ENCODE measurements around the gene NRDE2. TPM values are rescaled to one million over a fixed set of nuclear protein-coding genes. Genes with fewer than 3 reads are reported as not detected.

Gene NRDE2
- polyA plus RNA-seq, 1 donor from 2014 or later: 9.5 TPM

DNA sequence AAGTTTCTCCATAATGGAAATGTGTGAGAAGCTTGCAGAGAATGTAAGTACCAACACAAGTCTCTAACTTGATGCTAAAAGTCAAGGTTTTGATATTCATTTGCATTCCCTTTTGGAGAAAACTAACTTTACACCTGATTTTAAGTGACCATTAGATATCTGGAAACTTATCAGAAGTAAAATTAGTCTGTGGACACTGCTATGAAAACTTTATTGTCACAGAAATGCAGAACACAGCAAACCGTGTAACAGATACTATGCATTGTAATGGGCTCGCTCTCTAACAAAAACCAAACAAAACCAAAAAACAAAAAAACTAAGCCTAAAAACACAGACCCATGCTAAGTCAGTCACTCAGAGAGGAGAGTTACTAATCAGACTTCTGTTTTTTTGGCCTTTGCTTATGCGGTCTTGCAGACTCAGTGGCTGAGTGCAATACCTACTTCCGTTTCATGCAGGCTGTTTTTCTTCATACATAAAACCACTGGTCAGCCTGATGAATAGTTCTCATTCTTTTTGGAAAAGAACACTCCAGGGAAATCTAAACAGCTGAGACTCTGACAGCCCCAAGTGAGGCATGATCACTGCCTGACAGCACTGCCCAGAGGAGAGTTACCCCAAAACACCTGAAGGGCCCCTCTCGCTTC lies 35.7 kb downstream of the NRDE2 start:
- Histone ChIP-seq H3K9me3 (ENCODE audit: low read length) (no peaks in the 10 kb centered on the region), H3K79me2 (replicated peaks; ENCODE audit: insufficient read depth, low read length) (no peaks in the 10 kb centered on the region), H3K4me2 (ENCODE audit: low read length) (no peak overlapping the region), H3K9ac (ENCODE audit: low read length) (no peak overlapping the region), H3K4me3 (ENCODE audit: low read length) (no peak overlapping the region), H3K9me2 (ENCODE audit: insufficient read depth, low read length) (no peaks in the 10 kb centered on the region), H4K20me1 (ENCODE audit: insufficient read depth) (no peaks in the 10 kb centered on the region), H3F3A (ENCODE audit: insufficient read depth, low read length, poor library complexity, severe bottlenecking) (no peaks in the 10 kb centered on the region), H2AFZ (ENCODE audit: low read depth, low read length) (no peak overlapping the region), H3K27me3 (ENCODE audit: insufficient read depth, low read depth, low read length) (no peaks in the 10 kb centered on the region), H3K27ac (ENCODE audit: low read length) (no peak overlapping the region), H3K36me3 (ENCODE audit: insufficient read depth, low read length) (peaks cover 7% of the 10 kb centered on the region)
- TF ChIP-seq SMC3 (conservative IDR thresholded peaks at IDR 0.05; ENCODE audit: poor library complexity): no peak
- TF ChIP-seq, protein P1, sequence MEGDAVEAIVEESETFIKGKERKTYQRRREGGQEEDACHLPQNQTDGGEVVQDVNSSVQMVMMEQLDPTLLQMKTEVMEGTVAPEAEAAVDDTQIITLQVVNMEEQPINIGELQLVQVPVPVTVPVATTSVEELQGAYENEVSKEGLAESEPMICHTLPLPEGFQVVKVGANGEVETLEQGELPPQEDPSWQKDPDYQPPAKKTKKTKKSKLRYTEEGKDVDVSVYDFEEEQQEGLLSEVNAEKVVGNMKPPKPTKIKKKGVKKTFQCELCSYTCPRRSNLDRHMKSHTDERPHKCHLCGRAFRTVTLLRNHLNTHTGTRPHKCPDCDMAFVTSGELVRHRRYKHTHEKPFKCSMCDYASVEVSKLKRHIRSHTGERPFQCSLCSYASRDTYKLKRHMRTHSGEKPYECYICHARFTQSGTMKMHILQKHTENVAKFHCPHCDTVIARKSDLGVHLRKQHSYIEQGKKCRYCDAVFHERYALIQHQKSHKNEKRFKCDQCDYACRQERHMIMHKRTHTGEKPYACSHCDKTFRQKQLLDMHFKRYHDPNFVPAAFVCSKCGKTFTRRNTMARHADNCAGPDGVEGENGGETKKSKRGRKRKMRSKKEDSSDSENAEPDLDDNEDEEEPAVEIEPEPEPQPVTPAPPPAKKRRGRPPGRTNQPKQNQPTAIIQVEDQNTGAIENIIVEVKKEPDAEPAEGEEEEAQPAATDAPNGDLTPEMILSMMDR (IDR thresholded peaks at IDR 0.05; ENCODE audit: poor library complexity, severe bottlenecking): no peak
- TF ChIP-seq, protein P2, sequence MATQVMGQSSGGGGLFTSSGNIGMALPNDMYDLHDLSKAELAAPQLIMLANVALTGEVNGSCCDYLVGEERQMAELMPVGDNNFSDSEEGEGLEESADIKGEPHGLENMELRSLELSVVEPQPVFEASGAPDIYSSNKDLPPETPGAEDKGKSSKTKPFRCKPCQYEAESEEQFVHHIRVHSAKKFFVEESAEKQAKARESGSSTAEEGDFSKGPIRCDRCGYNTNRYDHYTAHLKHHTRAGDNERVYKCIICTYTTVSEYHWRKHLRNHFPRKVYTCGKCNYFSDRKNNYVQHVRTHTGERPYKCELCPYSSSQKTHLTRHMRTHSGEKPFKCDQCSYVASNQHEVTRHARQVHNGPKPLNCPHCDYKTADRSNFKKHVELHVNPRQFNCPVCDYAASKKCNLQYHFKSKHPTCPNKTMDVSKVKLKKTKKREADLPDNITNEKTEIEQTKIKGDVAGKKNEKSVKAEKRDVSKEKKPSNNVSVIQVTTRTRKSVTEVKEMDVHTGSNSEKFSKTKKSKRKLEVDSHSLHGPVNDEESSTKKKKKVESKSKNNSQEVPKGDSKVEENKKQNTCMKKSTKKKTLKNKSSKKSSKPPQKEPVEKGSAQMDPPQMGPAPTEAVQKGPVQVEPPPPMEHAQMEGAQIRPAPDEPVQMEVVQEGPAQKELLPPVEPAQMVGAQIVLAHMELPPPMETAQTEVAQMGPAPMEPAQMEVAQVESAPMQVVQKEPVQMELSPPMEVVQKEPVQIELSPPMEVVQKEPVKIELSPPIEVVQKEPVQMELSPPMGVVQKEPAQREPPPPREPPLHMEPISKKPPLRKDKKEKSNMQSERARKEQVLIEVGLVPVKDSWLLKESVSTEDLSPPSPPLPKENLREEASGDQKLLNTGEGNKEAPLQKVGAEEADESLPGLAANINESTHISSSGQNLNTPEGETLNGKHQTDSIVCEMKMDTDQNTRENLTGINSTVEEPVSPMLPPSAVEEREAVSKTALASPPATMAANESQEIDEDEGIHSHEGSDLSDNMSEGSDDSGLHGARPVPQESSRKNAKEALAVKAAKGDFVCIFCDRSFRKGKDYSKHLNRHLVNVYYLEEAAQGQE (IDR thresholded peaks at IDR 0.05; ENCODE audit: borderline replicate concordance): no peak
- no peak for TF ChIP-seq TAF1 (IDR thresholded peaks at IDR 0.05; ENCODE audit: low read depth)
- TF ChIP-seq MXI1 (conservative IDR thresholded peaks at IDR 0.05; ENCODE audit: poor library complexity, severe bottlenecking): no peak

DNA sequence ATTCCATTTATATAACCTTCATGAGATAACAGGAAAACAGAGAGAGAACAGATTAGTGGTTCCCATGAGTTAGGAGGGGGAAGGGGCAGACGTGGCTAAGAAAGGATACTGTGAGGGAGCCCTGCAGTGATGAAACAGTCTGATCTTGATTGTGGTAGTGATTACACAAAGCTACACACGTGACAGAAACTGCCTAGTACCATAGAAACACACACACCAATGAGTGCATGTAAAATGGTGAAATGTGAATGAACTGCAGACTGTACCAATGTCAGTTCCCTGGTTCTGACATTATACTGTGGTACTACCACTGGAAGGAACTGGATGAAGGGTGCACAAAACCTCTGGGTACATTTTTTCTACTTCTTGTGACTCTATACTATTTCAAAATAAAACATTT lies 36.9 kb downstream of the NRDE2 start:
- H3K9me3 ChIP-seq (ENCODE audit: low read length): no peaks in the 10 kb centered on the region
- no peaks in the 10 kb centered on the region for H3K9me2 ChIP-seq (ENCODE audit: insufficient read depth, low read length)
- no peaks in the 10 kb centered on the region for H3K27me3 ChIP-seq (ENCODE audit: insufficient read depth, low read depth, low read length)
- no peak overlapping the region for H2AFZ ChIP-seq (ENCODE audit: low read depth, low read length)
- H3K4me3 ChIP-seq (ENCODE audit: low read length): no peak overlapping the region
- peaks cover 7% of the 10 kb centered on the region for H3K36me3 ChIP-seq (ENCODE audit: insufficient read depth, low read length)
- no peaks in the 10 kb centered on the region for H3F3A ChIP-seq (ENCODE audit: insufficient read depth, low read length, poor library complexity, severe bottlenecking)
- H3K79me2 ChIP-seq (replicated peaks; ENCODE audit: insufficient read depth, low read length): no peaks in the 10 kb centered on the region
- TF ChIP-seq EP300 (conservative IDR thresholded peaks at IDR 0.05; ENCODE audit: poor library complexity, severe bottlenecking): no peak
- TF ChIP-seq EZH2 (IDR thresholded peaks at IDR 0.05; ENCODE audit: borderline replicate concordance, insufficient read depth, low read length, poor library complexity, severe bottlenecking): no peak
- TF ChIP-seq, protein P2 (IDR thresholded peaks at IDR 0.05; ENCODE audit: borderline replicate concordance): no peak
- no peak for TF ChIP-seq SMC3 (conservative IDR thresholded peaks at IDR 0.05; ENCODE audit: poor library complexity)
- no peak for TF ChIP-seq MXI1 (conservative IDR thresholded peaks at IDR 0.05; ENCODE audit: poor library complexity, severe bottlenecking)
- no peak for TF ChIP-seq RAD21 (conservative IDR thresholded peaks at IDR 0.05)
- TF ChIP-seq POLR2AphosphoS5 (IDR thresholded peaks at IDR 0.05): no peak
- TF ChIP-seq, protein P1 (IDR thresholded peaks at IDR 0.05; ENCODE audit: poor library complexity, severe bottlenecking): no peak
- no peak for TF ChIP-seq TAF1 (IDR thresholded peaks at IDR 0.05; ENCODE audit: low read depth)
- no peak overlapping the region for H3K9ac ChIP-seq (ENCODE audit: low read length)
- no peak overlapping the region for H3K4me2 ChIP-seq (ENCODE audit: low read length)
- no peaks in the 10 kb centered on the region for H4K20me1 ChIP-seq (ENCODE audit: insufficient read depth)
- H3K27ac ChIP-seq (ENCODE audit: low read length): no peak overlapping the region

All from neural cell (in vitro differentiated cells).